ENCODE results near the gene PPFIBP1. TPM values are rescaled to one million over a fixed set of nuclear protein-coding genes. Genes with fewer than 3 reads are reported as not detected.

The PPFIBP1 gene
- total and polyA plus RNA-seq, 2 donors (not counting 1 experiment from before 2014, with no cell fraction given) = 3.3 to 15.0 TPM

DNA sequence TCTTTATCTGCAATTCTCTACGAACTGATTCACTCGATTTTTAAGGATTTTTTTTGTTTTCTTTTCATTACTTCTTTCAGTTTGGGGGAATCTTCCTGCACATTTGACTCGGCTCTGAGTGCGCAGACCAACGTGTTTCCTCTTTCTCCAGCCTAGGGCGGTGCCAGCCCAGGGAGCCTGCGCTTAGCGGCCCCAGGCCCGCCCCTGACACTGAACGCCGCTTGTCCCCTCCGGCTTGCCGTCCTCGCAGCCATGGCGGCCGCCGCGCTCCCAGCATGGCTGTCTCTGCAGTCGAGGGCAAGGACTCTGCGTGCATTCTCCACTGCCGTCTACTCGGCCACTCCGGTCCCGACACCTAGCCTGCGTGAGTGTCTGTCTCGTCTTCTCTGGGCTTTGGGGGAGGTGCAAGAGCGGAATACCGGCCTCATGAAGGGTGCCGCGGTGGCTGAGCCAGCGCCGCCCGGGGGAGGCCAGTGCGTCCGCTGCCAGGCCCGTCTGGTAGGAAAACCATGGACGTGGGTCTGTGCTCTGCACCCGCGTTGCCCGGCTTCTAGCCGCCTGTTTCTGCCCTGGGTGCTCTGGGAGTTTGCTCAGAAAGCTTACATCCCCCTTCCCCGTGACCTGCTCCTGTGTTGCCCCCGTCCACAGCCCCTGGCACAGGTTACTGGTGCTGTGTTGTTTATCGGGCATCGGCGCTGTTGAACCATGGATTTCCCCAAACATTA, 186.7 kb downstream of the PPFIBP1 start, which contains the start of gene MRPS35:
TSS of gene MRPS35 (plus strand) at position 241 of the 725 bp plus-strand sequence. CDS start at position 253, 12 bp downstream.
- H3K9me3 ChIP-seq (ENCODE audit: control extremely low read depth in 1 of 3, control insufficient read depth in 2 of 3, insufficient read depth in 1 of 3, low read length in 2 of 3) = peaks cover 0 to 4% (median 0%) of the 10 kb centered on the region in 3 donors
- H3K4me3 ChIP-seq (ENCODE audit: control extremely low read depth in 1 of 5, extremely low read depth in 1 of 5, insufficient read depth in 1 of 5, low read depth in 2 of 5, low read length in 4 of 5) = peak within 1 kb of the TSS; percentile 71 to 96 (median 92)
- peaks cover 1 to 5% of the 10 kb centered on the region in 2 experiments for H3K36me3 ChIP-seq (replicated peaks in 1 of 2; ENCODE audit: control extremely low read depth in 1 of 2, control insufficient read depth in 1 of 2, extremely low read depth in 1 of 2, insufficient read depth in 2 of 2, low read length in 1 of 2)
- under 1% methylated on average over 43 of the region's 46 CpGs for WGBS (ENCODE audit: insufficient coverage)
- peaks cover 7% of the 10 kb centered on the region for H3K27me3 Mint-ChIP-seq
- DNase-seq (peak; percentile 95), ATAC-seq (ENCODE audit: low read depth) (peak; percentile 99)
- intact Hi-C loops (cut with micrococcal nuclease) = loop anchor here (1.0 to 5.0 kb wide), 5 partner anchors 70 to 878 kb away; partner anchors contain the start of genes CCDC91, KLHL42, MANSC4 and PPFIBP1
- H3K9me3 Mint-ChIP-seq (ENCODE audit: insufficient read depth) = no peaks in the 10 kb centered on the region
- H2AFZ ChIP-seq (ENCODE audit: insufficient read depth, low read depth, low read length, poor library complexity, severe bottlenecking) = peak within 1 kb of the TSS; percentile 95
- peaks cover 46% of the 10 kb centered on the region for H3K79me2 ChIP-seq (ENCODE audit: control insufficient read depth, insufficient read depth, low read length)
- CTCF ChIA-PET = interaction anchor here (1.0 to 1.2 kb wide), 2 partner anchors 69 to 277 kb away, joined by 3 read pairs; partner anchors contain the start of genes KLHL42 and MANSC4
- peak within 1 kb of the TSS; percentile 79 for H3K9ac ChIP-seq (ENCODE audit: low read length)
- H3K27ac Mint-ChIP-seq = peak within 1 kb of the TSS; percentile 97
- H3K4me3 Mint-ChIP-seq = peak within 1 kb of the TSS; percentile 97
- peaks cover 0 to 4% (median 0%) of the 10 kb centered on the region in 4 experiments for H3K27me3 ChIP-seq (replicated peaks in 1 of 4; ENCODE audit: control extremely low read depth in 1 of 4, control insufficient read depth in 3 of 4, insufficient read depth in 4 of 4, low read length in 3 of 4)
- H3K4me1 ChIP-seq (ENCODE audit: control insufficient read depth in 2 of 2, insufficient read depth in 2 of 2, low read length in 2 of 2) = peaks cover 12 to 16% of the 10 kb centered on the region in 2 donors
- H3K4me2 ChIP-seq (replicated peaks; ENCODE audit: low read depth, low read length, poor library complexity, severe bottlenecking) = peak within 1 kb of the TSS; percentile 80
- no peak for TF ChIP-seq EZH2 (IDR thresholded peaks at IDR 0.05; ENCODE audit: borderline replicate concordance, insufficient read depth, low read depth, low read length, poor library complexity, severe bottlenecking)
- TF ChIP-seq, protein P1, sequence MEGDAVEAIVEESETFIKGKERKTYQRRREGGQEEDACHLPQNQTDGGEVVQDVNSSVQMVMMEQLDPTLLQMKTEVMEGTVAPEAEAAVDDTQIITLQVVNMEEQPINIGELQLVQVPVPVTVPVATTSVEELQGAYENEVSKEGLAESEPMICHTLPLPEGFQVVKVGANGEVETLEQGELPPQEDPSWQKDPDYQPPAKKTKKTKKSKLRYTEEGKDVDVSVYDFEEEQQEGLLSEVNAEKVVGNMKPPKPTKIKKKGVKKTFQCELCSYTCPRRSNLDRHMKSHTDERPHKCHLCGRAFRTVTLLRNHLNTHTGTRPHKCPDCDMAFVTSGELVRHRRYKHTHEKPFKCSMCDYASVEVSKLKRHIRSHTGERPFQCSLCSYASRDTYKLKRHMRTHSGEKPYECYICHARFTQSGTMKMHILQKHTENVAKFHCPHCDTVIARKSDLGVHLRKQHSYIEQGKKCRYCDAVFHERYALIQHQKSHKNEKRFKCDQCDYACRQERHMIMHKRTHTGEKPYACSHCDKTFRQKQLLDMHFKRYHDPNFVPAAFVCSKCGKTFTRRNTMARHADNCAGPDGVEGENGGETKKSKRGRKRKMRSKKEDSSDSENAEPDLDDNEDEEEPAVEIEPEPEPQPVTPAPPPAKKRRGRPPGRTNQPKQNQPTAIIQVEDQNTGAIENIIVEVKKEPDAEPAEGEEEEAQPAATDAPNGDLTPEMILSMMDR (IDR thresholded peaks at IDR 0.05) = no peak
- POLR2A ChIA-PET = interaction anchor here (1.8 kb wide), 1 partner anchor 69 kb away, joined by 9 read pairs; the partner anchor contains the start of genes KLHL42 and MANSC4
- peaks cover 31% of the 10 kb centered on the region for H3K4me1 Mint-ChIP-seq
- peak within 1 kb of the TSS; percentile 68 to 80 for H3K27ac ChIP-seq (ENCODE audit: low read length in 2 of 2)
- peaks cover 16% of the 10 kb centered on the region for H4K20me1 ChIP-seq (ENCODE audit: control insufficient read depth, insufficient read depth, low read length, poor library complexity, severe bottlenecking)
